WTC11 (cell line): Measurements from ENCODE around the gene IVNS1ABP. TPM values are rescaled to one million over a fixed set of nuclear protein-coding genes. Genes with fewer than 3 reads are reported as not detected.

Experiments used
- ATAC-seq: fragments of 200-7000 bp; cut with Tn5 transposase; 2 replicates; pipeline ENCODE4 v1.10.0; 2021; ENCODE audit warnings: mild to moderate bottlenecking, moderate library complexity
- CTCF ChIA-PET: fragments of 300-600 bp; sonication (Branson Sonifier 250); formaldehyde crosslinking; loops from one replicate; lab custom pipeline; 2021; ENCODE audit warnings: antibody characterized with exemption; lab: Charles Lee
- POLR2A ChIA-PET: fragments of 350-600 bp; sonication (Branson Sonifier 250); formaldehyde crosslinking; loops from one replicate; lab custom pipeline; 2021; ENCODE audit warnings: antibody characterized with exemption; lab: Charles Lee
- DNase-seq: peaks from one replicate; pipeline ENCODE4 v3.0.0; 2021; ENCODE audit warnings: low spot score
- H3K27ac Mint-ChIP-seq: 2 replicates; pipeline ENCODE4 v1.8.0; 2021; ENCODE audit warnings: mixed read lengths
- H3K27me3 Mint-ChIP-seq: 2 replicates; pipeline ENCODE4 v1.8.0; 2021; ENCODE audit warnings: low read depth, mild to moderate bottlenecking, moderate library complexity, mixed read lengths
- H3K36me3 Mint-ChIP-seq: 2 replicates; pipeline ENCODE4 v1.8.0; 2021; ENCODE audit warnings: mixed read lengths
- H3K4me1 Mint-ChIP-seq: 2 replicates; pipeline ENCODE4 v1.8.0; 2022; ENCODE audit warnings: mixed read lengths
- H3K4me3 Mint-ChIP-seq: 2 replicates; pipeline ENCODE4 v1.8.0; 2021; ENCODE audit warnings: mild to moderate bottlenecking, moderate library complexity, mixed read lengths
- H3K9me3 Mint-ChIP-seq: 2 replicates; pipeline ENCODE4 v1.8.0; 2021; ENCODE audit warnings: mixed read lengths
- JUN ChIP-seq: sonication (generic); formaldehyde crosslinking; IDR thresholded peaks from 2 replicates; pipeline ENCODE4 v1.8.0; 2023; ENCODE audit warnings: mild to moderate bottlenecking, missing genetic modification reagents
- total RNA-seq: library from RNA; stranded (reverse); gene quantifications from 3 replicates; pipeline ENCODE4 v1.2.3, GENCODE V29; 2021

The IVNS1ABP gene
- total RNA-seq, 1 experiment from 2014 or later, result 159 TPM

DNA sequence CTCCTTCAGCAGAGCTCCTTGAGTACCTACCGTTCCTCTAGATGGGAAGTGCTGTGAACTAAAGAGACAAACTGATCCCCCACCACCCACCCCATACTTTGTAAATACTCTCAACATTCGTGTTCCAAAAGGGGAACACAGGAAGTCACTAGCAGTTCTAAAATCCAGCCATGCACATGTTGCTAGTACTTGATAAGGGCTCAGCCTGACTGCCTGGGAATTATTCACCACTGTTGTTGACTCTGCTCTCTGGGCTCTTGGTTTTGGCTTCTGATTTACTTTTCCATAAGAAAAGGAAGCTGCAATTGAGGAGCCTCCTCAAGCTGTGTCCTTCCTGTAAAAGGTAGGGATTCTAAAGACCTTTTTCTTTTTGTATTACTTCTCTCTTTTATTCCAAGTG, 67.5 kb downstream of the IVNS1ABP start:
- Mint-ChIP-seq H3K36me3 (no peaks in the 10 kb centered on the region), H3K9me3 (no peaks in the 10 kb centered on the region), H3K27ac (peak overlapping the region; percentile 91), H3K27me3 (no peaks in the 10 kb centered on the region), H3K4me1 (peaks cover 27% of the 10 kb centered on the region), H3K4me3 (no peak overlapping the region)
- ChIA-PET CTCF (interaction anchor here (1.0 to 1.3 kb wide), 4 partner anchors 11 to 431 kb away, joined by 3 to 4 read pairs (median 3); no protein-coding TSS in a partner anchor), POLR2A (no interaction called here)
- no peak for DNase-seq
- no peak for TF ChIP-seq JUN (CRISPR knock-in tag)
- ATAC-seq, result peak; percentile 94

Other genes starting within 250 kb of the IVNS1ABP start
- 24.7 to 28.1 TPM (median 27.3 TPM) in 3 replicates for gene TRMT1L, start 160.3 kb downstream of the IVNS1ABP start, total RNA-seq
- gene SWT1, start 160.1 kb downstream of the IVNS1ABP start, total RNA-seq, result 5.4 to 5.8 TPM (median 5.5 TPM) in 3 replicates